Astrocyte (in vitro differentiated cells and primary cell): ENCODE measurements around the gene MARCHF9.

ENCODE experiments used
- CTCF ChIP-seq: IDR thresholded peaks from 2 replicates; pipeline ENCODE4 v1.5.1; 2011; ENCODE audit warnings: low read depth, mild to moderate bottlenecking, inconsistent platforms, low read length, moderate library complexity; ENCODE audit not compliant: insufficient read depth
- EZH2 ChIP-seq: IDR thresholded peaks from 2 replicates; pipeline ENCODE4 v1.6.1; 2012; ENCODE audit warnings: mild to moderate bottlenecking, low read length, inconsistent platforms; ENCODE audit not compliant: insufficient read depth

GRCh38 chr12:57806677-57807076, 51.8 kb downstream of the MARCHF9 start:
- TF ChIP-seq CTCF (no peak), EZH2 (no peak)
